Measurements from ENCODE around the gene BCL7A.
"Not testable (repeated sequence)": the region's sequence is repeated elsewhere in the genome, so short reads cannot be mapped to it uniquely, and the experiment has no call there.

Gene BCL7A

GRCh38 chr12:122051231-122051876 lies 29.7 kb downstream of the BCL7A start:
- no peak for DNase-seq

GRCh38 chr12:122052285-122052684 lies 30.6 kb downstream of the BCL7A start:
- DNase-seq: no peak

- DNase-seq: no peak
These were observed 33.3 kb downstream of the BCL7A start for GRCh38 chr12:122054842-122055520.

- DNase-seq: not testable (repeated sequence)
These were observed 34.7 kb downstream of the BCL7A start for GRCh38 chr12:122056406-122056805.

GRCh38 chr12:122057007-122057735 lies 35.5 kb downstream of the BCL7A start:
- DNase-seq: no peak

- DNase-seq: no peak
These were observed 36.1 kb downstream of the BCL7A start for GRCh38 chr12:122057769-122058168.

- DNase-seq: no peak
These were observed 37.0 kb downstream of the BCL7A start for GRCh38 chr12:122058549-122059149.

GRCh38 chr12:122059203-122059960 lies 37.7 kb downstream of the BCL7A start:
- DNase-seq: no peak

- DNase-seq: no peak
These were observed 38.4 kb downstream of the BCL7A start for GRCh38 chr12:122060081-122060501.

- no peak for DNase-seq
These were observed 39.6 kb downstream of the BCL7A start for GRCh38 chr12:122061253-122061652.

GRCh38 chr12:122062832-122063693 lies 41.4 kb downstream of the BCL7A start:
- peak in 10 of 51 donors; percentile 7 to 40 (median 22) for DNase-seq

GRCh38 chr12:122063694-122064024 lies 42.0 kb downstream of the BCL7A start:
- peak in 5 of 51 donors; percentile 14 to 47 (median 32) for DNase-seq

- peak in 47 of 51 donors; percentile 10 to 90 (median 56) for DNase-seq
These were observed 42.5 kb downstream of the BCL7A start for GRCh38 chr12:122064025-122064777.

- DNase-seq: peak in 4 of 51 donors; percentile 7 to 20 (median 14)
These were observed 43.3 kb downstream of the BCL7A start for GRCh38 chr12:122064780-122065588.

- no peak for DNase-seq
These were observed 45.9 kb downstream of the BCL7A start for GRCh38 chr12:122067548-122067947.

- no peak for DNase-seq
These were observed 46.3 kb downstream of the BCL7A start for GRCh38 chr12:122067966-122068365.

- peak in 6 of 51 donors; percentile 7 to 25 (median 16) for DNase-seq
These were observed 50.6 kb downstream of the BCL7A start for GRCh38 chr12:122072031-122072970.

Measured in hypothalamus (tissue), 51 donors.